ENCODE results near the gene ZDHHC5. TPM values are rescaled to one million over a fixed set of nuclear protein-coding genes. Genes with fewer than 3 reads are reported as not detected.
A peak's percentile ranks its signal among the peaks of the same experiment; 100 is the strongest.

The ZDHHC5 gene
- total and polyA plus RNA-seq, 2 of the 13 experiments (the other 11 are each of a cell fraction or from before 2014, with no cell fraction given): 26.6 to 34.0 TPM

DNA sequence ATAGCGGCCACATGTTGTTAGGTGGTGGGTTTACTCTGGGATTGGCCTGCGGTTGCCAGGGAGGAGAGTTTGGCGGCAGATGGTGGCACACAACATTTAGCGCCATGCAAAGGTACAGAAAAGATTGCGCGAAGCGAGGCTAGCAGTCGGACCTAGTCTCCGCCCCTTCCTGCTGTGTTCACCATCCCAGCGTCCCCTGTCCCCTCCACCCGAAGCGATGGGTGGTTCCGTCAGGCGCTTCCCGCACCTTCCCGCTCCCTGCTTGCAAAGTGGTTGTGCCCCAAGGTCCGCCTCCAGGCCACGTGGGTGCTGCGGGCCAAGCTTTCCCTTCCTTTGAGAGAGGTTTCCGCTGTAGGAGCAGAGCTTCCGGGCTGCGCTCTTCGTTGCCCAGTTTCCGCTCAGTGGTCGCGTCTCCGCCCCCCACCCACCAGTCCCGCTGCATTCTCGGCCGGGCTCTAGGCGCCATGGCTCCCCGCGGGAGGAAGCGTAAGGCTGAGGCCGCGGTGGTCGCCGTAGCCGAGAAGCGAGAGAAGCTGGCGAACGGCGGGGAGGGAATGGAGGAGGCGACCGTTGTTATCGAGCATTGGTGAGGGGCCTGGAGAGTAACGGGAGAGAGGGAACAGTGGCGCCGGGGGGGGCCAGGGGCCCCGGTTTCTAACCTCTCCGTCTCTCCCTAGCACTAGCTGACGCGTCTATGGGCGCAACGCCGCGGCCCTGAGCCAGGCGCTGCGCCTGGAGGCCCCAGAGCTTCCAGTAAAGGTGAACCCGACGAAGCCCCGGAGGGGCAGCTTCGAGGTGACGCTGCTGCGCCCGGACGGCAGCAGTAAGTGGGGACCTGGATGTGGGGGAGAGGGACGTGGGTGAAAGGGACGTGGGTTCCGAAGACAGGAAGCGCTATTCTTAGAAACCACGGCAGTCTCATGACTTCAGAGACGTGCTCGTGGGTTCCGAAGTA, 73.5 kb downstream of the ZDHHC5 start, which contains the start of gene SELENOH (continued):
- TF ChIP-seq, protein P1, sequence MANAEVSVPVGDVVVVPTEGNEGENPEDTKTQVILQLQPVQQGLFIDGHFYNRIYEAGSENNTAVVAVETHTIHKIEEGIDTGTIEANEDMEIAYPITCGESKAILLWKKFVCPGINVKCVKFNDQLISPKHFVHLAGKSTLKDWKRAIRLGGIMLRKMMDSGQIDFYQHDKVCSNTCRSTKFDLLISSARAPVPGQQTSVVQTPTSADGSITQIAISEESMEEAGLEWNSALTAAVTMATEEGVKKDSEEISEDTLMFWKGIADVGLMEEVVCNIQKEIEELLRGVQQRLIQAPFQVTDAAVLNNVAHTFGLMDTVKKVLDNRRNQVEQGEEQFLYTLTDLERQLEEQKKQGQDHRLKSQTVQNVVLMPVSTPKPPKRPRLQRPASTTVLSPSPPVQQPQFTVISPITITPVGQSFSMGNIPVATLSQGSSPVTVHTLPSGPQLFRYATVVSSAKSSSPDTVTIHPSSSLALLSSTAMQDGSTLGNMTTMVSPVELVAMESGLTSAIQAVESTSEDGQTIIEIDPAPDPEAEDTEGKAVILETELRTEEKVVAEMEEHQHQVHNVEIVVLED (CRISPR knock-in tag; IDR thresholded peaks at IDR 0.05; ENCODE audit: borderline replicate concordance): peak; percentile 76; the same call in 1 of the 2 replicates
- TF ChIP-seq, protein P2, sequence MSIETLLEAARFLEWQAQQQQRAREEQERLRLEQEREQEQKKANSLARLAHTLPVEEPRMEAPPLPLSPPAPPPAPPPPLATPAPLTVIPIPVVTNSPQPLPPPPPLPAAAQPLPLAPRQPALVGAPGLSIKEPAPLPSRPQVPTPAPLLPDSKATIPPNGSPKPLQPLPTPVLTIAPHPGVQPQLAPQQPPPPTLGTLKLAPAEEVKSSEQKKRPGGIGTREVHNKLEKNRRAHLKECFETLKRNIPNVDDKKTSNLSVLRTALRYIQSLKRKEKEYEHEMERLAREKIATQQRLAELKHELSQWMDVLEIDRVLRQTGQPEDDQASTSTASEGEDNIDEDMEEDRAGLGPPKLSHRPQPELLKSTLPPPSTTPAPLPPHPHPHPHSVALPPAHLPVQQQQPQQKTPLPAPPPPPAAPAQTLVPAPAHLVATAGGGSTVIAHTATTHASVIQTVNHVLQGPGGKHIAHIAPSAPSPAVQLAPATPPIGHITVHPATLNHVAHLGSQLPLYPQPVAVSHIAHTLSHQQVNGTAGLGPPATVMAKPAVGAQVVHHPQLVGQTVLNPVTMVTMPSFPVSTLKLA (IDR thresholded peaks at IDR 0.05): peak; percentile 74
- TF ChIP-seq, protein P3, sequence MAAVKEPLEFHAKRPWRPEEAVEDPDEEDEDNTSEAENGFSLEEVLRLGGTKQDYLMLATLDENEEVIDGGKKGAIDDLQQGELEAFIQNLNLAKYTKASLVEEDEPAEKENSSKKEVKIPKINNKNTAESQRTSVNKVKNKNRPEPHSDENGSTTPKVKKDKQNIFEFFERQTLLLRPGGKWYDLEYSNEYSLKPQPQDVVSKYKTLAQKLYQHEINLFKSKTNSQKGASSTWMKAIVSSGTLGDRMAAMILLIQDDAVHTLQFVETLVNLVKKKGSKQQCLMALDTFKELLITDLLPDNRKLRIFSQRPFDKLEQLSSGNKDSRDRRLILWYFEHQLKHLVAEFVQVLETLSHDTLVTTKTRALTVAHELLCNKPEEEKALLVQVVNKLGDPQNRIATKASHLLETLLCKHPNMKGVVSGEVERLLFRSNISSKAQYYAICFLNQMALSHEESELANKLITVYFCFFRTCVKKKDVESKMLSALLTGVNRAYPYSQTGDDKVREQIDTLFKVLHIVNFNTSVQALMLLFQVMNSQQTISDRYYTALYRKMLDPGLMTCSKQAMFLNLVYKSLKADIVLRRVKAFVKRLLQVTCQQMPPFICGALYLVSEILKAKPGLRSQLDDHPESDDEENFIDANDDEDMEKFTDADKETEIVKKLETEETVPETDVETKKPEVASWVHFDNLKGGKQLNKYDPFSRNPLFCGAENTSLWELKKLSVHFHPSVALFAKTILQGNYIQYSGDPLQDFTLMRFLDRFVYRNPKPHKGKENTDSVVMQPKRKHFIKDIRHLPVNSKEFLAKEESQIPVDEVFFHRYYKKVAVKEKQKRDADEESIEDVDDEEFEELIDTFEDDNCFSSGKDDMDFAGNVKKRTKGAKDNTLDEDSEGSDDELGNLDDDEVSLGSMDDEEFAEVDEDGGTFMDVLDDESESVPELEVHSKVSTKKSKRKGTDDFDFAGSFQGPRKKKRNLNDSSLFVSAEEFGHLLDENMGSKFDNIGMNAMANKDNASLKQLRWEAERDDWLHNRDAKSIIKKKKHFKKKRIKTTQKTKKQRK (IDR thresholded peaks at IDR 0.05; ENCODE audit: low read length): no peak
- TF ChIP-seq, protein P4, sequence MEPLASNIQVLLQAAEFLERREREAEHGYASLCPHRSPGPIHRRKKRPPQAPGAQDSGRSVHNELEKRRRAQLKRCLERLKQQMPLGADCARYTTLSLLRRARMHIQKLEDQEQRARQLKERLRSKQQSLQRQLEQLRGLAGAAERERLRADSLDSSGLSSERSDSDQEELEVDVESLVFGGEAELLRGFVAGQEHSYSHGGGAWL (CRISPR knock-in tag; IDR thresholded peaks at IDR 0.05): peak; percentile 82; the same call in 1 of the 2 replicates
- TF ChIP-seq, protein P5, sequence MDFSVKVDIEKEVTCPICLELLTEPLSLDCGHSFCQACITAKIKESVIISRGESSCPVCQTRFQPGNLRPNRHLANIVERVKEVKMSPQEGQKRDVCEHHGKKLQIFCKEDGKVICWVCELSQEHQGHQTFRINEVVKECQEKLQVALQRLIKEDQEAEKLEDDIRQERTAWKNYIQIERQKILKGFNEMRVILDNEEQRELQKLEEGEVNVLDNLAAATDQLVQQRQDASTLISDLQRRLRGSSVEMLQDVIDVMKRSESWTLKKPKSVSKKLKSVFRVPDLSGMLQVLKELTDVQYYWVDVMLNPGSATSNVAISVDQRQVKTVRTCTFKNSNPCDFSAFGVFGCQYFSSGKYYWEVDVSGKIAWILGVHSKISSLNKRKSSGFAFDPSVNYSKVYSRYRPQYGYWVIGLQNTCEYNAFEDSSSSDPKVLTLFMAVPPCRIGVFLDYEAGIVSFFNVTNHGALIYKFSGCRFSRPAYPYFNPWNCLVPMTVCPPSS (IDR thresholded peaks at IDR 0.05): no peak
- no peak for TF ChIP-seq SNRNP70 (IDR thresholded peaks at IDR 0.05; ENCODE audit: low read depth, low read length)
- no peak for TF ChIP-seq ZNF773 (CRISPR knock-in tag; IDR thresholded peaks at IDR 0.05; ENCODE audit: borderline replicate concordance)
- no peak for TF ChIP-seq ZNF83 (CRISPR knock-in tag; IDR thresholded peaks at IDR 0.05; ENCODE audit: borderline replicate concordance)
- TF ChIP-seq ZSCAN29 (CRISPR knock-in tag; conservative IDR thresholded peaks at IDR 0.05): no peak
- 0 out of 2 replicates have a peak, but pooled peaks have one; percentile 62 for TF ChIP-seq ZNF713 (CRISPR knock-in tag; IDR thresholded peaks at IDR 0.05)
- TF ChIP-seq ZNF44 (CRISPR knock-in tag; IDR thresholded peaks at IDR 0.05): 0 out of 2 replicates have a peak, but pooled peaks have one; percentile 34
- no peak for TF ChIP-seq ZNF234 (CRISPR knock-in tag; conservative IDR thresholded peaks at IDR 0.05)
- no peak for TF ChIP-seq PRPF4 (IDR thresholded peaks at IDR 0.05; ENCODE audit: low read depth, low read length, poor library complexity, severe bottlenecking)
- TF ChIP-seq, protein P6, sequence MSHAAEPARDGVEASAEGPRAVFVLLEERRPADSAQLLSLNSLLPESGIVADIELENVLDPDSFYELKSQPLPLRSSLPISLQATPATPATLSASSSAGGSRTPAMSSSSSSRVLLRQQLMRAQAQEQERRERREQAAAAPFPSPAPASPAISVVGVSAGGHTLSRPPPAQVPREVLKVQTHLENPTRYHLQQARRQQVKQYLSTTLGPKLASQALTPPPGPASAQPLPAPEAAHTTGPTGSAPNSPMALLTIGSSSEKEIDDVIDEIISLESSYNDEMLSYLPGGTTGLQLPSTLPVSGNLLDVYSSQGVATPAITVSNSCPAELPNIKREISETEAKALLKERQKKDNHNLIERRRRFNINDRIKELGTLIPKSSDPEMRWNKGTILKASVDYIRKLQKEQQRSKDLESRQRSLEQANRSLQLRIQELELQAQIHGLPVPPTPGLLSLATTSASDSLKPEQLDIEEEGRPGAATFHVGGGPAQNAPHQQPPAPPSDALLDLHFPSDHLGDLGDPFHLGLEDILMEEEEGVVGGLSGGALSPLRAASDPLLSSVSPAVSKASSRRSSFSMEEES (CRISPR knock-in tag; IDR thresholded peaks at IDR 0.05): no peak; the same call in 1 of the 2 replicates
- TF ChIP-seq BRCA1 (CRISPR knock-in tag; IDR thresholded peaks at IDR 0.05): no peak
- peak; percentile 41; the same call in 1 of the 2 replicates for TF ChIP-seq NFYC (CRISPR knock-in tag; IDR thresholded peaks at IDR 0.05)
- no peak for TF ChIP-seq SP1 (IDR thresholded peaks at IDR 0.05)
- peak; percentile 81 for TF ChIP-seq SP1 (CRISPR knock-in tag; IDR thresholded peaks at IDR 0.05)
- no peak for TF ChIP-seq SYNCRIP (IDR thresholded peaks at IDR 0.05; ENCODE audit: insufficient read depth, low read depth, low read length)
